GM23338 (cell line): ENCODE results near the gene CFAP299. TPM values are rescaled to one million over a fixed set of nuclear protein-coding genes. Genes with fewer than 3 reads are reported as not detected.

Source experiments
- ATAC-seq: fragments of 200-7000 bp; cut with Tn5 transposase; 3 replicates; pipeline ENCODE4 v1.9.1; 2020
- DNase-seq: peaks from one replicate; pipeline ENCODE4 v3.0.0-alpha.2; 2015; ENCODE audit warnings: low spot score
- H2AFZ ChIP-seq: fragments of 200-600 bp; sonication (generic); 2 replicates; pipeline ENCODE4 v1.8.0; 2016; ENCODE audit warnings: antibody characterized with exemption, mild to moderate bottlenecking, moderate library complexity
- H3F3A ChIP-seq: fragments of 200-600 bp; sonication (generic); replicated peaks from 2 replicates; pipeline ENCODE4 v1.8.0; 2017; ENCODE audit warnings: antibody characterized with exemption, mixed run types, low read depth
- H3K27ac ChIP-seq: fragments of 200-600 bp; sonication (generic); 2 replicates; pipeline ENCODE4 v1.6.1; 2016; ENCODE audit warnings: low read depth
- H3K27me3 ChIP-seq: fragments of 200-600 bp; sonication (generic); 2 replicates; pipeline ENCODE4 v1.8.0; 2016; ENCODE audit warnings: mild to moderate bottlenecking, mixed run types, moderate library complexity; ENCODE audit not compliant: insufficient read depth
- H3K36me3 ChIP-seq: fragments of 200-600 bp; sonication (generic); 2 replicates; pipeline ENCODE4 v1.8.0; 2016; ENCODE audit warnings: mild to moderate bottlenecking; ENCODE audit not compliant: insufficient read depth
- H3K4me1 ChIP-seq: fragments of 200-600 bp; sonication (generic); 2 replicates; pipeline ENCODE4 v1.8.0; 2016; ENCODE audit warnings: mild to moderate bottlenecking, moderate library complexity; ENCODE audit not compliant: insufficient read depth
- H3K4me2 ChIP-seq: fragments of 200-600 bp; sonication (generic); 2 replicates; pipeline ENCODE4 v1.7.1; 2017; ENCODE audit warnings: mixed run types
- H3K4me3 ChIP-seq: fragments of 200-600 bp; sonication (generic); 2 replicates; pipeline ENCODE4 v1.6.1; 2016; ENCODE audit warnings: mixed run types
- H3K79me2 ChIP-seq: fragments of 200-600 bp; sonication (generic); replicated peaks from 2 replicates; pipeline ENCODE4 v1.8.0; 2017; ENCODE audit warnings: mild to moderate bottlenecking; ENCODE audit not compliant: insufficient read depth
- H3K9me2 ChIP-seq: fragments of 200-600 bp; sonication (generic); 2 replicates; pipeline ENCODE4 v1.8.0; 2017; ENCODE audit not compliant: insufficient read depth
- H4K20me1 ChIP-seq: fragments of 200-600 bp; sonication (generic); replicated peaks from 2 replicates; pipeline ENCODE4 v1.8.0; 2017; ENCODE audit warnings: mild to moderate bottlenecking; ENCODE audit not compliant: insufficient read depth
- H3K27ac Mint-ChIP-seq: 2 replicates; pipeline ENCODE4 v1.8.0; 2020; ENCODE audit warnings: inconsistent platforms, mild to moderate bottlenecking, moderate library complexity, mixed read lengths
- H3K27me3 Mint-ChIP-seq: 3 replicates; pipeline ENCODE4 v1.8.0; 2022; ENCODE audit warnings: low read depth, mild to moderate bottlenecking, moderate library complexity, mixed read lengths, inconsistent platforms; ENCODE audit not compliant: insufficient read depth, poor library complexity
- H3K36me3 Mint-ChIP-seq: 3 replicates; pipeline ENCODE4 v1.8.0; 2021; ENCODE audit warnings: low read depth, mild to moderate bottlenecking, inconsistent platforms, moderate library complexity, mixed read lengths
- H3K4me1 Mint-ChIP-seq: 3 replicates; pipeline ENCODE4 v1.8.0; 2020; ENCODE audit warnings: mild to moderate bottlenecking, inconsistent platforms, mixed read lengths
- H3K4me3 Mint-ChIP-seq: 3 replicates; pipeline ENCODE4 v1.8.0; 2021; ENCODE audit warnings: moderate library complexity, mild to moderate bottlenecking, inconsistent platforms, mixed read lengths
- H3K9me3 Mint-ChIP-seq: 3 replicates; pipeline ENCODE4 v1.8.0; 2020; ENCODE audit warnings: moderate library complexity, mild to moderate bottlenecking, inconsistent platforms, mixed read lengths
- CREB1 ChIP-seq: fragments of 250-450 bp; sonication (Bioruptor Pico); IDR thresholded peaks from 2 replicates; pipeline ENCODE4 v1.5.0; 2020; ENCODE audit warnings: low read depth, mild to moderate bottlenecking, moderate library complexity
- CTCF ChIP-seq, 2 experiments: fragments of 200-600 bp in 1 of 2; sonication (generic) in 1 of 2; conservative IDR thresholded peaks; 2 replicates each; pipeline versions ENCODE4 v1.5.1 to v1.6.1; 2016 to 2017; ENCODE audit warnings: antibody characterized with exemption in 2 of 2, low read depth in 2 of 2, mild to moderate bottlenecking in 2 of 2, moderate library complexity in 1 of 2
- ETS1 ChIP-seq: IDR thresholded peaks from 2 replicates; pipeline ENCODE4 v1.6.1; 2016; ENCODE audit warnings: antibody characterized with exemption
- EZH2 ChIP-seq: fragments of 200-600 bp; sonication (generic); IDR thresholded peaks from one replicate; pipeline ENCODE4 v1.8.0; 2017; ENCODE audit warnings: antibody characterized with exemption, mild to moderate bottlenecking, low read depth; ENCODE audit not compliant: unreplicated experiment
- EZH2phosphoT487 ChIP-seq: fragments of 200-600 bp; sonication (generic); IDR thresholded peaks from one replicate; pipeline ENCODE4 v1.8.1; 2018; ENCODE audit warnings: antibody characterized with exemption; ENCODE audit not compliant: unreplicated experiment
- JUNB ChIP-seq: IDR thresholded peaks from one replicate; pipeline ENCODE4 v1.6.1; 2016; ENCODE audit warnings: antibody characterized with exemption; ENCODE audit not compliant: unreplicated experiment
- REST ChIP-seq: IDR thresholded peaks from one replicate; pipeline ENCODE4 v1.6.1; 2018; ENCODE audit warnings: antibody characterized with exemption; ENCODE audit not compliant: unreplicated experiment
- STAT1 ChIP-seq: IDR thresholded peaks from one replicate; pipeline ENCODE4 v1.6.1; 2016; ENCODE audit warnings: antibody characterized with exemption; ENCODE audit not compliant: unreplicated experiment
- ZNF114 ChIP-seq: fragments of 250-450 bp; sonication (Bioruptor Pico); IDR thresholded peaks from 2 replicates; pipeline ENCODE4 v1.5.0; 2020; ENCODE audit warnings: mild to moderate bottlenecking, moderate library complexity
- ZNF331 ChIP-seq: fragments of 250-450 bp; sonication (Bioruptor Pico); IDR thresholded peaks from 2 replicates; pipeline ENCODE4 v1.5.0; 2020; ENCODE audit warnings: low read depth, mild to moderate bottlenecking, moderate library complexity
- ZNF462 ChIP-seq: fragments of 250-450 bp; sonication (Bioruptor Pico); IDR thresholded peaks from 2 replicates; pipeline ENCODE4 v1.5.0; 2020; ENCODE audit warnings: mild to moderate bottlenecking, moderate library complexity
- polyA plus RNA-seq: library from polyadenylated mRNA; unstranded; fragments of >200 nt; fragmentation: Nextera tagmentation; extraction: Ambion mirVana; gene quantifications from 2 replicates; pipeline ENCODE4 v1.2.1, GENCODE V29; 2016
- total RNA-seq: library from RNA; depleted of rRNA; stranded (reverse); fragments of >200 nt; shearing (Covaris generic); gene quantifications from 2 replicates; pipeline ENCODE4 v1.2.3, GENCODE V29; 2014

The CFAP299 gene
- total and polyA plus RNA-seq, 2 experiments from 2014 or later: not detected

GRCh38 chr4:80811406-80811805 lies 475.9 kb downstream of the CFAP299 start:
- Mint-ChIP-seq H3K9me3 (no peaks in the 10 kb centered on the region), H3K36me3 (no peaks in the 10 kb centered on the region), H3K27me3 (no peaks in the 10 kb centered on the region), H3K4me3 (no peak overlapping the region), H3K27ac (no peak overlapping the region), H3K4me1 (peaks cover 5% of the 10 kb centered on the region; the same call in 2 of the 3 replicates)
- H3K36me3 ChIP-seq: no peaks in the 10 kb centered on the region
- ATAC-seq (no peak), DNase-seq (no peak)
- H3K4me3 ChIP-seq: no peak overlapping the region
- no peak overlapping the region for H3K4me2 ChIP-seq
- H4K20me1 ChIP-seq: no peaks in the 10 kb centered on the region
- H3K4me1 ChIP-seq: no peaks in the 10 kb centered on the region; the same call in 1 of the 2 replicates
- no peak overlapping the region for H2AFZ ChIP-seq
- no peak overlapping the region for H3K27ac ChIP-seq
- TF ChIP-seq ZNF114 (CRISPR knock-in tag): no peak
- TF ChIP-seq ZNF331 (CRISPR knock-in tag): no peak
- TF ChIP-seq EZH2phosphoT487: no peak
- TF ChIP-seq CREB1 (CRISPR knock-in tag): no peak
- TF ChIP-seq EZH2: no peak
- TF ChIP-seq CTCF (conservative IDR thresholded peaks at IDR 0.05; ENCODE audit: low read depth in 2 of 2): no peak
- no peak for TF ChIP-seq REST
- TF ChIP-seq ETS1: no peak
- TF ChIP-seq STAT1: no peak
- no peak for TF ChIP-seq ZNF462 (CRISPR knock-in tag)
- TF ChIP-seq JUNB: no peak
- no peaks in the 10 kb centered on the region for H3K27me3 ChIP-seq
- H3K79me2 ChIP-seq: no peaks in the 10 kb centered on the region
- no peaks in the 10 kb centered on the region for H3K9me2 ChIP-seq
- H3F3A ChIP-seq: no peaks in the 10 kb centered on the region
